ENCODE data around the gene ATG16L1.
A peak's percentile ranks its signal among the peaks of the same experiment; 100 is the strongest.

Gene ATG16L1

DNA sequence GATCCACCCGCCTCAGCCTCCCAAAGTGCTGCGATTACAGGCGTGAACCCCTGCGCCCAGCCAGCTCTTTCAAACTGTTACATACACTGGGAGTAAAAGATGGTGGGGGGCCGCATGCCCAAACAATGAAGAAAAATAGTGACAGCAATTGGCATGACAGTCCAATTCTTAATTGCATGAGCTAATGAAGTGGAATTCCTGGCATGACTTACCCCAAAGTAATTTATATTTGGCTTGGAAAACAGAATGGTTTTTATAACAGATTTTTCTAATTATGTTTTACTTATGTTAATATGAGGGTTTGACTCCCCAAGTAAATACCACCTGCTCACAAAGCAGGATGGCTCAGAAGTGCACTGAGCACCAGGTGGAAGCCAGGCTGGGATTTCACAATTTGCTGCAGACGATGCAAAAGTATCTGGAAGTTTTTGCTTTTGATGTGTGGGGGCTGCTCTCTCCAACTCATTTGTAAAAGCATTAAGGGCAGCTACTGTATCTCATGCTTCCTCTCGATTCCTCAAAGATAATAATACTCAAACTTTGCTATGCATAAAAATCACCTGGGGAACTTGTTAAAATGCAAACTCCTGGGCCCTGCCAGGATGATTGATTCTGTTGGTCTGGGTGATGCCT, 24.0 kb upstream of the ATG16L1 start:
- no peak for DNase-seq

DNA sequence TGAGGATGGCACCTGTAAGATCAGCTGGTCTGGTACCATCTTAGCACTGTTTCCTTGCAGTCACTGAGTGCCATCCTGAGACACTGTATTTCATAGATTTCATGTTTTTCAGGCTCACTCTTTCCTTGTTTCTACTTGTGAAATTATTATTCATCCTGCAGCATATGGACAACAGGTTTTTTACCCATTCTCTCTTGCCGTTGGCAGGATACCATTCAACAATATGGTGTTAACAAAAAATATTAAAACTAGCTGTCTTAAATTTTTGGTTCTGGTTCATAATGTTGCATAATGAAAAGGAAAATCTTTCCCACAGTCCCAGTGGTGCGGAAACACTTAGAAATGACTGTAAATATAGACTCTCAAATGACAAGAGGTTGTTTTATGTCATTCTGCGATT, 23.1 kb upstream of the ATG16L1 start:
- DNase-seq, result no peak

DNA sequence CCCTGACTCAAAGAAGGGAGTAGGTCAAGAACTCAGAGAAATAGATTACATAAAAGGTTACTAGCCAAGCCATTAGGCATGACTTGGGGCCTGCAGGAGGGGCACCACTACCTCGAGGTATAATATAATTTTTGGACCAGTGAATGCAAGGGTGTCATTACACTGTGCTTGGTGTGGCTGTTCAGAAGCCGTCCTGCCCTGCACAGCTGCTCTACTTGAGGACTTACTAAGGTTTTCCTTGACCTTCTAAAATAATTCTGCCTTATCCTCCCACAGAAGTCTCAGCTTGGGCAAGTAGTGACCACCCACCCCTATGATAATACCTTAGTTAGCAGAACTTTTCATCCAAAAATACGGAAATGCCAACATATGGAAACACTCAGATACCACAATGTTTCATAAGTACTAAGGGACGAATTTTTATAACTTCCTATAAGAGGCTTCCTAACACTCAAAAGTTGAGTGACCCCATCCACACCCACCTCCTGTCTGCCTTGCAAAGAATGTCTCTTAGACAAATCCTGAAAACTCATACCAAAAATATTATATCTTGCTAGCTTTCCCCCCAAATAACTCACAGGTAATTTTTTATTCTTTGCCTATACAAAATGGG, 17.7 kb upstream of the ATG16L1 start:
- no peak for DNase-seq

DNA sequence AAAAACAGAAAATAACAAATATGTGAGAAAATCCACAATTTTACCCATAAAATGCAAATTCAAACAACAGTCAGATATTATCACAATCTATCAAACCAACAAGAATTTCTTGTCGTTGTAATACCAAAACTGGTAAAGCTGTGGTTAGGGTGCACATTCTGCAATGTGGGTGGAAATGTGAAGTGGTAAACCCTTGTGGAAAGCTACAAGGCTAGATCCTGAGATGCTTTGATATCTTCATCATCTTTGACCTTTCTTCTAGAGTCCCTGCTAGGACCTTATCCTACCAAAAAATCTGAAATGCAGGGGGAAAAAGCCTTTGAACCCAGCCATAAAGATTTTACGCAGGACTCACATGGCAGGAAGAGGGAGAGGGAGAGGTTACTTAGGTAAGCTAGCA, 17.2 kb upstream of the ATG16L1 start:
- peak; percentile 41 for DNase-seq

DNA sequence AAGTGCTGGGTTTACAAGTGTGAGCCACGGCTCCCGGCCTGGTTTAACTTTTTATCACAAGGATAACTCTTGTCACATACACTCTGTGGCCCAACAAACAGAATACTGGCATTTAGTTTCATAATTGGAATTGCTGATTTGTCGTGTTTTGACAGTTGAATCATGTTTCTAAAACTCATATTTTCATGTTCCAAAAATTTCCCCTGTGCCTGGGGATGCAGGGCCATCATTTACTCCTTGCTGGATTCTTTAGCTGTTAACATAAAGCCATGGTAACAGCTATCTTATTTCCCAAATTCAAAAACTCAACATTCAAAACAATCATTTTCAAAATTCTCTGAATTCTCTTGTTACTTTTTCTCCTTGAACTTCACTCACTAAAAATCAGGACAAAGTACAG, 16.5 kb upstream of the ATG16L1 start:
- no peak for DNase-seq

DNA sequence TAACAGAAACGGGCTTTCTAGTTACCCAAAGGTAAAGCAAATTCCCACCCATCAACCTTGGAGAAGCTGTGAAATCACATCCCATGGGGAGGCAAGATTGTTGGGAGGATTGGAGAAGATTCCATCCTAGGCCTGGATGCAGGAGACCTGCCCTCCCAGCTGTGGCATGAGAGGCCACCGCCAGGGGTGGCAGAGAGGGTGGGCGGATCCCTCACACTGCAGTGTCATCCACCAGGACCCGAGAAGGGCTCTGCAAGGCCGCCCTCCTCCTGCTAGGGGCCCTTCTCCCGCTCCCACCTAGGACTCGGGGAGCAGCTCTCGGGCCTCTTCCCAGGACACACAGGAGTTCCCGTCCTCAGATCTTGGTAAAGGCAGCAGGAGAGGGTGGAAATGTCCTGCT, 15.5 kb upstream of the ATG16L1 start:
- no peak for DNase-seq

DNA sequence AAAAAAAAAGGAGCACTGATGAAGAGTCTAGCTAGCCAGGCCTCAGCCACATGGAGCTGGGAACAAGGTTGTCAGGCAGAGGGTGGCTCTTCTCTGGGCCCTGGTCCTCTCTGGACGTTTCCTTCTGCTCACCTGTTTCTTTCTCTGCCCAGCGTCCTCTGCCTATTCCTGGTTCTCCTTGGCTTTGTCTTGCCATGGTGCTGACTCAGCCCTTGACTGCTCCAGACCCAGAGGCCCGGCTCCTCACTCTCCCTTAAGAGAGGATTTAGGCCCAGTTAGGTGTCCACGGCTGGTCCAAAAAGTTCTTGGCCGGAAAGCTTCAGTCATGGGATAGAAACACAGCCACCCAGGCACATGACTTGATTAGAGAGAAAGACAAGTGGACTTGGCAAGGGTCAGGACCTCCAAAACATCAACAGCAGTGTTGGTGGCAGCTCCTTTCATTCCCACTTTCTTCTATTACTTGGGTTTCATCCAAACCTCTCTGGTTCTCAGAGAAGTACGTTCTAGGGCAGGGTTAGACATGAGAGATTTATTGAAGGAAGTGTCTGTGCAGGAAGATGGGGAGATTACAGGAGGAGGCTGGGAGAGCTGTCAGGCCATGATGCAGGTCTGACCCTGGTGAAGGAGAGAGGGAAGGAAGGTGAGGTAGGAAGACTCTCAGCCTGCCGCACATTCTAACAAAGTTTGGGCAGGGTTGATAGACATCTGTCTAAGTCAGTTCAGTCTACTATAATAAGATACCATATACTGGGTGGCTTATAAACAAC, 14.5 kb upstream of the ATG16L1 start:
- DNase-seq, result no peak

DNA sequence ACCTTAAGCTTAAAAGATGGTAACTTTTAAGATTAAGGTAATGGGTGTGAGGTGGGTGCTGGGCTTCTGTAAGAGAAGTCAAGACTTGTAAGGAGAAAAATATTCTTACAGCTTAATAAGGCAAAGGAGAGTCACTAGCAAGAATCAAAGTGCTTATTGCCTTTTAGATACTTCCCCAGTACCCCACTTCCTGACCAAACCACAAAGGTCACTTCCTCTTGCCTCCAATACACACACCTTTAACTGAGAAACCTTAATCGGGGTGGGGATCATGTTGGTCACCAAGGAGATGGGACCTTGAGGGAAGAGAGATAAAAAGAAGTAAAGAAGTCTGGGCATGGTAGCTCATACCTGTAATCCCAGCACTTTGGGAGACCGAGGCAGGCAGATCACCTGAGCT, 10.6 kb upstream of the ATG16L1 start:
- DNase-seq, result no peak

DNA sequence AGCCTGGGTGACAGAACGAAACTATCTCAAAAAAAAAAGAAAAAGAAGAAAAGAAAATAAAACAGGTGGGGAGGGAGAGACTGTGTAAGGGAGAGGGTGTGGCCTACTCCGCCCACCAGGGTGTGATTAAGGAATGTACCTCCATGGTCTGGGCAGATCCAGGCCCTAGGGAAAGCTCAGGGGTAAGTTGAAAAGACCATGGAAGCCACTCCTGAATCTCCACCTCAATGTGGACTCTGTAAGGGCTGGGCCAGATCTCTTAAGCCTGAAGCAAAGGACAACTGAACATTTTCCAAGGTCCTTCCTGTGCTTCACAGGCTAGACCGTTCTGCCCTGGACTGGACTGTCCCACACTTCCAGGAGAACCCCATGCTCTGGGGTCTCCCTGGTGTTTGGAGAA, 9.7 kb upstream of the ATG16L1 start:
- no peak for DNase-seq

DNA sequence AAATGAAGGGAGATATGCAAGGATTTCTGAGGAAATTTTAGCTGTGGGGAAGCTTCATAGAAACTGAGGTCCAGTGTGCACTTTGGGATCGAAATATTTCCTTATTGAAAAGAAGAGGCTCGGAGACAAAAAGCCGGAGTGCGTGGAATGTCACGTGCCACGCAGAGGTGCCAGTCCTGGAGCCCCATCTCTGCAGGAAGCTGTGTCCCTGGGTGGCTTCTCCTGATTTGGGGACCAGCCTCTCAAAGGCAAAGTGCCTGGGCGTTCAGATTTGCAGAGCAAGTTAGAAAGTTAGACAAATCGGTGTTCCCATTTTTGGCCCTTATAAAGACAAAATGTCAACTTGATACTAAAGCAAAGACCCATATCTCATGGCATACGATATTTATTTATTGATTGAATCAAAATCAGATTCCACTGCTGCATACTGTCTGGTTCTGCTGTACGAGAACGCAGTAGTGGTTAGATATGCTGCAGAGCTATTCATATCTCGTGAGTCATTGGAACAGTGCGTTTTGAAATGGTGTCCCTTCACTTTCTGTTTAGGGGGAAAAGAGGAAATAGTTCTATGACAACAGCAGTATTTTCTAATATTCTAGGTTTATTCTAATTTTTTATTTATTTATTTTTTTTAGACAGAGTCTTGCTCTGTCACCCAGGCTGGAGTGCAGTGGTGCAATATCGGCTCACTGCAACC, 9.1 kb upstream of the ATG16L1 start:
- no peak for DNase-seq

DNA sequence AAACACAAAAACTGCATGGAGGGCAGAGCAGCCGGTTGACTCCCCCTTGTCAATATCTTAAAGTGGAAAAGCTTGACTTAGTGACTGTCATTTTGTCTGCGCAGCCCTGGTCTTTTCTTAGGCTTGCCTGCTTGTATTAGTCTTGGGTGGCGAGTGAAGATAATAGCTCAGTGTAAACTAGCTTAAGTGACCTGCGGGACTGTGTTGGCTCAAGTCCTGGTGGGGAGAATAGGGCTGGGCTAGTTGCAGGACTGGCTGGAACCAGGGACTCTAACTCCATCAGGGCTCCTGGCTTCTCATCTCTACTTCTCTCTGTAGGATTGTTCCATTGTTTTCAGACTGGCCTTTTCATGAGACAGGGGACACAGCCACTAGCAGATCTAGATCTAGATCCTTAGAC, 8.1 kb upstream of the ATG16L1 start:
- DNase-seq, result no peak

DNA sequence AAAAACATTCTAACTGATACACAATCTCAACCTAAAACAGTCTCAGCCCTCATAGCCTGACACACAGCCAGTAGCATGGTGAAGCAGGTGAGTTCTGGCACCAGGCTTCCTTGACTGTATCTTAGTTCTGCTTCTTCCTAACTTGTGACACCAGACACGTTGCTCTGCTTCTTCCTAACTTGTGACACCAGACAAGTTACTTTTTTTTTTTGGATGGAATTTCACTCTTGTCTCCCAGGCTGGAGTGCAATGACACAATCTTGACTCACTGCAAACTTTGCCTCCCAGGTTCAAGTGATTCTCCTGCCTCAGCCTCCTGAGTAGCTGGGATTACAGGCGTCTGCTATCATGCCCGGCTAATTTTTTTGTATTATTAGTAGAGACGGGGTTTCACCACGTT, 6.7 kb upstream of the ATG16L1 start:
- no peak for DNase-seq

DNA sequence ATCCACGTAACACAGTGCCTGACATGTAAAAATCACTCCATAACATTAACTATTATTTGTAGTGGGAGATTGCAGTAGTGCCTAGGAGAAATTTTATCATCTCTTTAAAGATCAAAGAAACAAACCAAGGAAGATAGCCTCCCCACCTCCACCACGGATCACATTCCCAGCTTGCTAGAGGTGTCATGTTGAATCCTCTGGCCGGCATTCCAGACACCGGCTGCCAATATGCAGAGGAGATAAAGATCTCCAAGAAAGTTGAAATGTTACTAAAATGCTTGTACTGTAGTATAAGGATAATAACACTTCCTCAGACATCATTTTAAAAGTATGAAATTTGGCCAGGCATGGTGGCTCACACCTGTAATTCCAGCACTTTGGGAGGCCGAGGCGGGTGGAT, 6.1 kb upstream of the ATG16L1 start:
- no peak for DNase-seq

DNA sequence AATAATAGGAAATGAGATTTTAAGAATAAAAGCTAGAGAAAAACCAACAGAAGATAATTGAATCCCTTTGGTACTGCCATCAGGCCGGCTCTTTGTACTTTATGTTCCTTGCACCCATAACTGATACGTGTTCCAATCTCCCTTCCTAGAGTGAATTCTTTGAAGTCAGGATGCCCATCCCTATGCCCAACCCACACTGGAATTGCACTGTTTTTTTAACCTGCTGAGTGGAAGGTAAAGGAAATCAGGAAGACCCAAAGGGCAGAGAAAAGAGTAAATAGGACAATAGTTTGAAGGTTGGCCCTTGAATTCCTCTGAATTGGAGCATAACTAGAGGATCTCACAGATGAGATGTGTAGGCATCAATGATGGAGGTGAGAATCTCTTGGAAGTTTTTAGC, 4.4 kb upstream of the ATG16L1 start:
- no peak for DNase-seq

DNA sequence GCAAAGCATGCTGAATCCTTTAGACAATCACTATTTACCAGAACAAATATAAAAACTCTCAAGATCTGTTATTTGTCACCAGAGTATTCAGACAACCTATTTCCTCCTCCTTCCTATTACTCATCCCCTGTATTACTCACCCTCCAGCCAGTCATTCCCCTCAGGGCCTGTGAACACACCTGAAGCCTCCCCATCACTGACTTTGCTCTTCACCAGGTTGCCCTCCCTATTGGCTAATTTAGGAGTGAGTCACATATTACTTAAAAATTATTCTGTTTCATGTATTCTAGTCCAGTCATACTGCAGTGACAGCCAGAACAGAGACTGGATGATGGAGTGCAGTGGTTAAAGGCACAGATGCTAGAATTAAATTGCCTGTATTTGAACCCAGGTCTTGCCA, 3.7 kb upstream of the ATG16L1 start:
- peak; percentile 79 for DNase-seq

DNA sequence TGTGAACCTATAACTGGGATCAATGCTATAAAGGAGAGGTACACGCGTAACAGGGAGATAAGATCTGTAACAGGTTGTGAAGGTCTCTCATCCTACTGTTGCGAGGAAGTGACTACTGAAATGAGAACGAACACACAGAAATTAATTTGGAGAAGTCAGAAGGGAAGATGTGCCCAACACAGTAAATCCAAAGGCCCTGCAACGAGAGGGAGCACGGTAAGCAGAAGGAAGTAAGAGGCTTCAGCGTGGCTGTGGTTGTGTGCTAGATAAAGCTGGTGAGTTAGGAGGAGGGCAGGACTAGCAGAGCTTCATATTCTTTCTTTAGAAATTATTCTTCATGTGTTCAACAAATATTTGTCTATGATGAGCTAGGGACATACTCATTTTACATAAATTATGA, 2.5 kb upstream of the ATG16L1 start:
- DNase-seq, result no peak

DNA sequence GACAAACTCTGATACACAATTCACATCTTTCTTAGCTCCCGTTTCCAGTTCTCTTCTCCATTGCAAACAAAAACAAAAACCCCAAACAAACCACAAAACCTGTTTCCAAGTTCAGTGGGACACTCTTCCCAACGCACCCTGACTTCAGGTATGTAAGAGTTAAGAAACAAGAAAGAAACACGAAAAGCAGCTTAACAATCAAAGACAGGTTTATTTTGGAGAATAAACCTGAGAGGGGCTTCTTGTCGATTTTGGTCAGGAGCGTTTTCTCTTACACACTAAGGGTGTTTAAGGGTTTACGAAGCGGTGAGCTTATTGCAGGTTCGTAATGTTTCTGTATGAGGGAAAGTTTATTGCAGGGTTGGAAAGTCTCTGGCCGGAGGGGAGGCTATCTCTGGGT, 905 bp upstream of the ATG16L1 start:
- no peak for DNase-seq

DNA sequence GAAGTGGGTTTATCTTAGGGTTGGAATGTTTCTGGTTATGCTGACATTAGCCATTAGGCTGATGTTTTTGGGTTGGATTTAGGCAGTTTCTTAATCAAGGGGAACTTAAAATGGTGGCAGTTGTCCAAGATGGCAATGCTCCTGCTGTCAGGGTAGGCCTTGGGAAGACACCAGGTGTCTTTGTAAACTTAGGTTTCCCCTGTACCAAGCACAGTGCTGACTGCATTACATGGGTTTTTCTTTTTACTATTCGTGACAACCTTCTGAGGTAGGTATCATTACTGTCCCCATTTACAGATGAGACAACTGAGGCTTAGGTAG, 528 bp upstream of the ATG16L1 start:
- DNase-seq, result no peak

DNA sequence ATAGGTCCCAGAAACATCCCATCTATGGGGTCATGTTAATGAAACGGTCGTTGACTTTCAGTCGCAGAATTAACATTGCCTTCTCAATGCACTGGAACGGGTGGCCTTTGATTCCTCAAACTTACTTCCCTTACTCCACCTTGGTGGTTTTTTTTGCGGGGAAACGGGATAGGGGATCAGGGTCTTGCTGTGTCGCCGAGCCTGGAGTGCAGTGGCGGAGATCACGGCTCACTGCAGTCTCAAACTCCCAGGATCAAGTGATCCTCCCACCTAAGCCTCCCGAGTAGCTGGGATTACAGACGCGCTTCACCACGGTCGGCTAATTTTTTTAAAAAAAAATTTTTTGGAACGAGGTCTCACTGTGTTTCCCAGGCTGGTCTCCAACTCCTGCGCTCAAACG, 754 bp downstream of the ATG16L1 start:
- DNase-seq, result no peak

DNA sequence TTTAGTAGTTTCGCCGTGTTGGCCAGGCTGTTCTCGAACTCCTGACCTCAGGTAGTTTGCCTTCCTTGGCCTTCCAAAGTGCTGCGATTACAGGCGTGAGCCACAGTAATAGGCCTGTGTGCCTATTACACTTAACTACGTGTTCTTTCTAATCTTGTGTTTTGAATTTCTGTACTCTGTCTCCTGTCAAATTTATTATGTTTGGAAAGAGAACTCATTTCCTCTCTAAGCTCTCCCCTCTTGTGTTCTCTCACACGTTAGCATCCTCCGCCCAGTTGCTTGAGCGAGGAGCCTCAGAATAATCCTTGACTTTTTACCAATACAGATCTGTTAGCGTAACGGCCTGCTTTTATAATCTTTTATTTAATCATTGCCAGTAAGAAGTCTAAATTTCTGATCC, 3.7 kb downstream of the ATG16L1 start:
- DNase-seq, result no peak

DNA sequence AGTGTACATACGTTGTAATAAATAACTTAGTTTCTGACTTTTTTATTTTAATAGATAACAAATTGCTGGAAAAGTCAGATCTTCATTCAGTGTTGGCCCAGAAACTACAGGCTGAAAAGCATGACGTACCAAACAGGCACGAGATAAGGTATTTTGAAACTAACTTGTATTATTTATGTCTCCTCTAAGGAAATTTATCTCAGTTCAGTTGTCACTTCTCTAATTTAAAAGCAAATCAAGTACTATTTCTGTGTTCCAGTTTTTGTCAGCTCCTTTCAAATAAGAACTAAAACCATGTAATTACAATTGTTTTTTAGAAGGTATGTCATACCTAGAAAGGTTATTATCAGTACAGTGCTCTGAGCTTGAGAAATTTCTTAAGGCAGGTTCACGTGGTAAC, 4.6 kb downstream of the ATG16L1 start:
- no peak for DNase-seq

DNA sequence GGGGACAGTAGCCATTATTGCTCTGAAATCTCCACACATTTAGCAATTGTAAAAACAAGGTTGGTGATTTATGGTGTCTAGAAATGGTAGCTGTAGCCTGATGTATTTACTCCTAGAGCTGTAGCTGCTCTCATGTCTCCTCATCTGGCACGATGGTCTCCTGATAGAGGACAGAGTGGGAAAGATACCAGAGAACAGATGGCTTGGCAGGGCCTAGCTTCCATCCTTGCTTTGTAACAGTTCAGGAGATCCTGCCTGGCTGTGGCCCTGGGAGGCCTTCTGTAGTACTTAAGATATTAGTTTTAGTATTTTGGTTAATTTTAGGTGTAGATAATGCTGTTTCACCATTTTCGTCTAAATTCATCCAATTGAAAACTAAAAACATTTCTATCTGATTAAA, 6.7 kb downstream of the ATG16L1 start:
- no peak for DNase-seq

DNA sequence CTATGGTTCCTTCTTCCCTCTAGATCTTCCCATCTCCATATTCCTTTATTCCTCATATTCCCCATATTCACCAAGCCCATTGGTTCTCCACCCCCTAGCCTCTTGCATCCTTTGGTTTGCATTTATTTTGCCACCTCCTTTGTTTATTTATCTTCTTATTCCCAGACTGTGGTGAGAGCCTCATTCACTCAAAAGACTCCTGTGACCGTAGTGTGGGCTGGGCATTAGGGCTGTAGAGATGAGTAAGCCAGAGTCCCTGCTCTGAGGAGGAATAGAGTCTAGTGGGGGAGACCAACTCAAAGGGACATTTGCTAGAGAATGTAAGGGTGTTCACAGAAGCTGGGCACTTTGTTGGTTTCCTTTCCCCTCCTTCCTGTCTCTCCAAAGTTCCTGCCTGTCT, 8.3 kb downstream of the ATG16L1 start:
- DNase-seq, result no peak

DNA sequence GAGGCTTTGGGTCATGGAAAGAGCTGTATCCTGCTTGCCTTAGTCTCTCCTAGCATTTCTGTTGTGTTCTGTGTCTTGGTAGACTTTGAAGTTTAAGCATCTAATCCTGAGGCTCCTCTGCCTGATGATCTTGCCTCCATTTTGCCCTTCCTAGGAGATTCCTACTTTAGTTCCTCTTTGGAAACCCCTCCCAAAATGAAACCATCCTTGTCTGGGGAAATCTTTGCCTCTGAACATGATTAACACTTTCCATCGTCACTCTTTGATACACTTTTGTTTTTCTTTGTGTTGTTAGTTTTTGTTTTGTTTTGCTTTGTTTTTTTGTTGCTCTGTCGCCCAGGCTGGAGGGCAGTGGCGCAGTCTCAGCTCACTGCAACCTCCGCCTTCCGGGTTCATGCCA, 9.2 kb downstream of the ATG16L1 start:
- DNase-seq, result no peak
